Glomerular visceral epithelial cell (primary cell): Measurements from ENCODE around the gene FCER1G.

Source experiments
- DNase-seq: peaks from one replicate; pipeline ENCODE4 v3.0.0-alpha.2; 2016; ENCODE audit errors: extremely low spot score

Gene FCER1G

DNA sequence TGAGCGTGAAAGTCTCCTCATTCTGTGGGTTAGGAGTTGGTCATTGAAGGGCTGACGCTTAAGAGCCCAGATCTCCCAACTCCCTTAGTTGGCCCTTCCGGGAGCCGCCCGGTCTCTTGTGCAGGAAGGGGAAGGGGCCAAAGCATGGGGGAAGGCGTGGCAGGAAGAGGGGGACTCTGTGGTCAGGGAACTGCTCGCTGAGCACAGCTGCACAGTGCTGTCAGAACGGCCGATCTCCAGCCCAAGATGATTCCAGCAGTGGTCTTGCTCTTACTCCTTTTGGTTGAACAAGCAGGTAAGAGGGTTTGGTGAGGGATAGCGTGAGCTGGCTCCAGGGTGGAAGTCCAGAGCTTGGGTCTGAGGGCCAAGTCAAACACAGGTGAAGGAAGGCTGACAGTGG, at the start of gene FCER1G:
Gene FCER1G, plus strand, starts transcription at position 220 of the 400 bp plus-strand sequence. Its CDS starts 27 bp downstream, at position 247.
- no peak for DNase-seq

DNA sequence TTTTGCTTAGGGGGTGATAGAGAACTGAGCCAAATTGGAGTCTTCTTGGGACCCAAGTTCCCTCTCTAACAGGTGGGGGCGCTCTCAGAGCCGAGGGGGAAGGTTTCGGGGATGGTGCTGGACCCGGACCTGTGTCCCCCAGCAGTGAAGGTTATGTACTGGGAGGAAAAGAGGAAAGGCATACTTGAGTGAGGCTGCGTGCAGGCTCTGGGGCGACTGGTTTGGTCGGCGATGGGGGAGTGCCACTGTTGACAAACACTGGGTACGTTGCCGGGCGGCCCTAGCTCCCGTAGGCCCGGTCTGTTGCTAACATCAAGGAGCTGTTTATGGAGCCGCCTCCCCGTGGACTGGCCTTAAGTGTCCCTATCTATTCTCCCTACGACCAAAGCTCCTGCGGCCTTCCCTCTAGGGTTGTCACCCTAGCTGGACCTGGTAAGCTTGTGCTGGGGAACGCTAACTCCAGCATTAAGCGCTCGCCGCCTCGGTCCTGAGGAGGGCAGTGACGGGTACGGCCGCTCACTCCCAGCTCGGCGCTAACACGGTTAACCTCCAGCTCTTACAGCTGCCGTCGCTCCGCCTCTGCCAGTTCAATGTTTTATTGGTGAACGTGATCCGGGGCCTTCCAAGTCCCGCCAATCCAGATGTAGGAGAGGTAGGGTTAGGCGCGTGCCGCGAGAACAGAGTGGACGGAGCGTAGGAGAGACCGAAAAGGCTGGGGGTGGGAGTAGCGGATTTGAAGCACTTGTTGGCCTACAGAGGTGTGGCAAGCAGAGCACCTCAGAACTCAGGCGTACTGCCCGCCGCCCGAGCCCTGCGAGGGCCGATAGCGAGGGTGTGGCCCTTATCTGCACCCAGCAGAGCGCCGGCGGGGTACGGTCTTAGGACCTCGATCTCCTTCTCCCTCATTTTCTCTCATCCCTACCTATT, 49.1 kb upstream of the FCER1G start, which contains the start of gene PPOX:
Gene PPOX, plus strand, starts transcription at position 685 of the 927 bp plus-strand sequence. CDS start 422 bp downstream, outside the sequence.
- peak; percentile 98 for DNase-seq

DNA sequence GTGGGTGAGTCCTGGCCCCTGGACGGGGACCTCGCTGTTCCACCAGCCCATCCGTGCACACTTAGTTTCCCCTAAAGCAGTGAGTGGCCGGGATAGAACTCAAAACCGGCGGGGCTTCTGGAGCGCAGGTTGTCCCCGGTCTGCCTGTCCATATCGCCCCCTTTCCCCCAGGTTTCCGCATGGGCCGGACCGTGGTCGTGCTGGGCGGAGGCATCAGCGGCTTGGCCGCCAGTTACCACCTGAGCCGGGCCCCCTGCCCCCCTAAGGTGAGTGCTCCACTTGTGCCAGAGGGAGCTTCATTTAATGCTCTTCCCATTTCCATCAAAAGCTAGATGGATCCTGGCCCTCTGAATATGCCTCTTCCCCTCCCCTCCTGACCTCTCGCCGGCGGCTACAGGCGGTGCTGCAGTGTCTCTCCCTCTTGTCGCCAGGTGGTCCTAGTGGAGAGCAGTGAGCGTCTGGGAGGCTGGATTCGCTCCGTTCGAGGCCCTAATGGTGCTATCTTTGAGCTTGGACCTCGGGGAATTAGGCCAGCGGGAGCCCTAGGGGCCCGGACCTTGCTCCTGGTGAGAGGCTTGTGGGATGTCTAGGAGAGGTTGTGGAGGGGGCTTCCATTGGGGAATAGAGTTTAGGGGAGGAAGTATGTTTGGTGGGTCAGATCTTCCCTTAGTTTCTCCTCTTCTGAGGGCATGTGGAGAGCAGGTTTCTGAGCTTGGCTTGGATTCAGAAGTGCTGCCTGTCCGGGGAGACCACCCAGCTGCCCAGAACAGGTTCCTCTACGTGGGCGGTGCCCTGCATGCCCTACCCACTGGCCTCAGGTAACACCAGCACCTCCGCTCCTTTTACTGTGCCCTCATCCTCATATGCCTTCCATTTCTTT, 48.2 kb upstream of the FCER1G start:
- DNase-seq = peak; percentile 32

DNA sequence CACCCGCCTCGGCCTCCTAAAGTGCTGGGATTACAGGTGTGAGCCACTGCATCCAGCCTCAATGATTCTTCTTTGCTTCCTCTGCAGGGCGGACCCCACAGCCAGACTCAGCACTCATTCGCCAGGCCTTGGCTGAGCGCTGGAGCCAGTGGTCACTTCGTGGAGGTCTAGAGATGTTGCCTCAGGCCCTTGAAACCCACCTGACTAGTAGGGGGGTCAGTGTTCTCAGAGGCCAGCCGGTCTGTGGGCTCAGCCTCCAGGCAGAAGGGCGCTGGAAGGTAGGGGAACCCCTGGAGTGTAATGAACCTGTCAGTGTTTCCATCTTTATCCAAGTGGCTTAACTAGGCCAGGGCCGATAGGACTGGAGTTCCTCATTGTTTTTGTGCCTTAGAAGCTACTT, 46.2 kb upstream of the FCER1G start:
- no peak for DNase-seq

DNA sequence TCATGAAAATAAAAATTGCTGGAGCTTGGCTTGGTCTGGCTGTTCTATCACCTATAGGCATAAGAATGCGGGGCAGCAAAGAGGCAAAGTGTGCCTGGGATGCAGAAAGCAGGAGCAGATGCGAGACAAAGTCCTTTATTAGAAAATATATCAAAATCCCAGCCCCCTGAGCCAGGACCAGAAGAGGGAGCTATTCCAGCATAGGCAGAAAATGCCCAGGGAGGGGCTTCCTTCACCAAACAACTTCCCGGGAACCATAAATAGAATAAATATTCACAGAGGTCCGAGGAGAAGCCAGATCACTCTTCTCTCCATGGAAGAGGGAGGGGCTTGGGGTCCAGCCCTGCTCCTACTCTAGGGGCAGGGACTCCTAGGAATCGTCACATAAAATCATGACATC, 43.9 kb upstream of the FCER1G start:
- DNase-seq = no peak

DNA sequence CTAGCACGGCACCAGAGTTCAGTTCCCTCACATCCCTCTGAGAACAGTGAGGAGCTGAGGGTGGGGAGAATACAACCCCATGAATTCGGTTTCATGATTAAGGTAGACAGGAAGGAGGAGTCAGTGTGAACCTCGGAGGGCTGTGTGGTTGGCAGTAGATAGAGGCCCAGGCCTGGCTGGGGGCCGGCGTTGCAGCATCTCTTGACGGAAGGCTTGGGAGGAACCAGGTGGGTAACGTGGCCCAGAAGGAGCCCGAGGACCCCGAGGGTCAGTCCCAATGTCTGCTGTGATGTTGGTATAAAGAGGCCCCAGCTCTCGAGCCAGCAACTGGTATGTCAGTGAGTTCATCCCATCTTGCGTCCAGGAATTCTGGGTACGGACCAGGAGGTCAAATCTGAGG, 43.4 kb upstream of the FCER1G start:
- no peak for DNase-seq

DNA sequence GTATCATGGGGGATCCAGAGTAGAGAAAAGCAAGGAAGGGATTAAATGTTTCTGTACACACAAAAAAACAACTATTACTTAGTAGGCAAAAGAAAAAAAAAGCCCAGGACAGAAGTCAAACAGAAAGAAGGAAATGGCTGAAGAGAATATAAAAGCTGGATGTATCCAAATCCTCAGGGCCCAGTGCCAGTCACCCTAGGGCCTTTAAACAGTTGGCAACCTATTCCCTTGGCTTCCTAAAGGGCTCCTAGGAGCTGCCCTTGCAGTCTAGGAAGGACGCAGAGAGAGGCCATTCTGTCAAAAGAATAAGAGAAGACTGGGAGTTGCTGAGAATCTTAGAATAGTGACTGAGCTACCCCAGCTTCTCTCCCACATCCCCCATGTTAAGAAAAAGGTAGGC, 42.7 kb upstream of the FCER1G start:
- DNase-seq = no peak

DNA sequence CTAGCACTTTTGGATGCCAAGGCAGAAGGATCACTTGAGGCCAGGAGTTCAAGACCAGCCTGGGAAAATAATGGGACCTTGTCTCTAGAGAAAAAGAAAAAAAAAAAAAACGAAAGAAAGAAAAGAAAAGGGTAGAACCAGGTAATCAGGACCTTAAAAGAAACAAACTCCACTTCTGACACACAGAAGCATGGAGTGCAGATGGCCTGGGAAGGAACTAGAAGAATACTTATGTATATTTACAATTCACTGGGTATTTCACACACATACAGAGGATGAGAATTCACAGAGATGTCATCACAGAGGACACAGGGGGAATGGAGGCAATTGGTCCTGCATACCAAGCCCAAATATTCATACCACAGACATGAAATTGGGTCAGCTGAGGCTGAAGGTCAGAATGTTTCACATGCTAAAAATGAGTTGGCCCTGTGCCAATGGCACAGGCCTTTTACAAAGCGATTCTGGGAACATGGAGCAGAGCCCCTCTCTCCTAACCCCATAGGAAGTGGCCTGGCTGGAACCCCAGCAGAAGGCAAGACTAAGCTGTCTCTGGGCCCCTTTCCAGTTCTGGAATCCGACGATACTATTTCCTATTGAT, 42.2 kb upstream of the FCER1G start:
- no peak for DNase-seq

DNA sequence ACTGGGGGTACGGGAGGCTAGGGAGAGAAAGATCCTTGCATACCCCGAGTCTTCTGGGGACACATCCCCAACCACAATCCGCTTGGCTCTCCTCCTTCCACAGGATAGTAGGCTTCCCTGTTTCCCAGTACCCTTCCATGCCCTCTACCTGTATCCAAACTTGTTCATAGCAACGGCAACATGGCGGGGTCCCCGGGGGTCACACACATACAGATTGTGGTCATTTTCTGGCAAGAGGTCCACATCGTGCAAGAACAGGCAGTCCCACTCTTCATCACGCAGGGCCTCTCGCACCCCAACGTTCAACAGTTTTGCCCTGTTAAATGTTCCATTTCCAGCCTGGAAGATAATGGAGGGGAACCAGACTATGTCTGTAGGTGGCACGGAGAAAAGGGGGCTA, 41.4 kb upstream of the FCER1G start:
- DNase-seq = no peak

DNA sequence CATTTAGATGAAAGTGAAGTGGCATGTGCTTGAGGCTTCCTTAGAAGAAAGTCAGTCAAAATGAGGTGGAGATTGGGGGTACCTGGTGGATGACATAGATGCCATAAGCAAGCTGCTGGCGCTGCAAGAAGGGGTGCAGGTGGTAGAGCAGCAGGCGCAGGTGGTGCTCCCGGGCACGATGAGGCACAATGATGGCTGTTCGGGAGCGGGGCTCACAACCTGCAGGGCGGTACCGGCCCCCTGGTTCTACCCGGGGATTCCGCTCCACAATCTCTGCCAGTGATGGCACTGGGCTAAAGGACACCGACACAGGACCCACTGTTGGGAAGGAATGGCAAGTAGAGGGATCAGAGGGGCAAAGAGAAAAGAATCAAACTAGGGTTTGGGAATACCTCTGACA, 40.2 kb upstream of the FCER1G start:
- no peak for DNase-seq

DNA sequence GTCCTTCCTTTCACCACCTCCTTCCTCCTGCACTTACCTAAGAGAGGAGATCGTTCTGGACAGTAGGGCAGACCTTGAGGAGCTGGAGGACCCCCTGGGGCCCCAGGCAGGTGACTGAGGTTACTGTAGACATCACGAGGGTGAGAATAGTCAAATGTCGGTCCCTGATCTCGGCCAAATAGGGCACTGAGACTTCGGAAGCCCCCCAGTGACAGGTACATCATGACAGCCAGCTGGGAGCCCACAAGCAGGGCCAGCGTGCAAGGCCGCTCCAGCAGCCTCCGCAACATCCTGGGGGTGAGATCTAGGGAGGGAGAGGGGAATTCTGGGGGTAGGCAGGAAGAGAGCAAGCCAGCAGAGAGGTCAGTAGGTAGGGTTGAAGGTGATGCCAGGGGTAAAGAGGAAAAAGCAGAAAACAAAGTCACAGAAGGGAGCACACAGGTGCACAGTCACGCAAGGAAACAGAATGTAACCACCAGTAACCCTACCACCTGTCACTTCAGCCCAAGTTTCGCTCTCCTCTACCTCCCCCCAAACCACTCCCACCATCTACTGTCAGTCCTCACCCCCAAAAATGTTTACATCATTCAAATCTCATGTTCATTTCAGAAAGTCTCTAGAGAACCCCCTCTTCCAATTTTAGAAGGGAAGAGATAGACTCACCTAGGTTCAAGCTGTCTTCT, 39.2 kb upstream of the FCER1G start:
- DNase-seq = no peak

DNA sequence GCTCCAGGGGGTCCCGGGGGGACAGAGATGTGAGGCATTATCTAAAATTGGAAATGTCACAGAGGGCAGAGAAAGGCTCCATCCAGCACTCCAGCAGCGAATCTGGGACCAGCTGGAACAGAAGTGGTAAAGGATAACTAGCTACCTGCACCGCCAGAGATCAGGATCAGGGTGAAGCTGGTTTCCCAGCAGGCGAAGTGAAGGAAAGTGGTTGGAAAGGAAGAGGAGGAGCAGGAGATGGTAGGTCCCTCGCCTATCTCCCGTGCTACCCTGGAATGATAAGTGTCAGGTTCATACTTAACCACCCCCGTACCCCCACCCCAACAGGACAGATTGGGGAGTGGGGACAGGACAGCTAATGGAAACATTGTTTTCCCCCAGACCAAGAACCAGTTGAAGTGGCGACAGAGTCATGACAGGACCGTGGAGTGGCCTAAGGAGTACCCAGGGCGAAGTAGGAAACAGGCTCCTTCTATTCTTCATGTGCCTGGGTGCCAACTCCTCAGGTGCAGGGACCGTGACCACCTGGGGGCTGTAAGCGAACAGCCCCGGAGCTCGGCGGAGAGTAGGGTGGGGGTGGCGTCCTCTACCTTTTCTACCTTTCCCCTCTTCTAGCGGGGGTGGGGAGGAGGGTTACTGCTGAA, 38.5 kb upstream of the FCER1G start:
- no peak for DNase-seq

DNA sequence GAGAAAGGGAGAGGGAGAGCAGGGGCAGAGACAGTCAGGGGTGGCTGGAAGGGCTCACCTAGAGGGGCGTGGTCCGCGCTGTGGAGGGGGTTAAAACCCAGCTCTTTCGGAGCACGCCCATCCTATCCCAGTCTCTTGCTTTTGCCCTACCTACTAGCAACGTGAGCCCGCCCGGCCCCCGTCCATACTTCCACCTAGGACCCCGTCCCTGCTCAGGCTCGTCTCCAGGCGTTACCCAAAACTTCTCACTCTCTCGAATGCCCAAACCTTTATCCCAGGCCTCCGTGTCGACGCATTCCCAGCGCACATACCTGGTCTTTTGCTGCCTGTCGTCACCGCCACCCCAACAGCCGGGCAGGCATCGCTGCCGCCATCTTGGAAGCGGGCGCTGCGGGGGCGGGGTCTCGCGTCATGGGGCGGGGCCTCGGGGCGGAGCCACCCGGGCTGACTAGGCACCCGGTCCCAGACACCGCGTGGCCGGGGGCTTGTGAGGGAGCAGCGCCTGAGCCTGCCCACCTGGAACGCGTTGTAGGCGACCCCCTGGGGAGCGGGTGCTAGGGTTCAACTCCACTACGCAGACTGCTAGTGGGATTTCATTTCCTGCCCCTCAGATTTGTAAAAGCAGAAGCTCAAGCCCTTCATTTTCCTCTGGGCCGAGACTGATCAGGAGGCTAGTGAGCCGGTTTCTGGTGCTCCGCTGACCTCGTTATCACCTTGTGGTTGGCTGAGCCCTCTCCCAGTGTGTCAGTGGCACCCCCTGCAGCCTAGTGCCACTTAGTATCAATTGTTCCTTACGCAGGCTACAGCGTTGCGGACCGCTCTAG, 37.8 kb upstream of the FCER1G start, which contains the start of gene B4GALT3:
Gene B4GALT3, minus strand, starts transcription at position 396 of the 824 bp plus-strand sequence. CDS start 1,447 bp downstream, outside the sequence.
- peak; percentile 80 for DNase-seq

DNA sequence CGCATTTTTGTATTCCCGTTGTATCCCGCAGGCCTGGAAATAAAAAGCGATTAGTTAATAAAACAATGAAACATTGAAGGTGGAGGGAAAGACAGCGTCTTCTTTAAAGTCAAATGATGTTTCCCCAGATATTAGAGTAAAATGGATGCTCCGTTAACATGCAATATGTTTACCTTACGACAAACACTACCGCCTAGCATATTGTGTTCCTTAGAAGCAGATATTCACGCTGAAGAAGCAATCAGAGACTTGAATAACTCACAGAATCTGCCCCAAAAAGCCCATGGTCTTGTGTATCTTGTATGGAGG, 37.2 kb upstream of the FCER1G start:
- no peak for DNase-seq

DNA sequence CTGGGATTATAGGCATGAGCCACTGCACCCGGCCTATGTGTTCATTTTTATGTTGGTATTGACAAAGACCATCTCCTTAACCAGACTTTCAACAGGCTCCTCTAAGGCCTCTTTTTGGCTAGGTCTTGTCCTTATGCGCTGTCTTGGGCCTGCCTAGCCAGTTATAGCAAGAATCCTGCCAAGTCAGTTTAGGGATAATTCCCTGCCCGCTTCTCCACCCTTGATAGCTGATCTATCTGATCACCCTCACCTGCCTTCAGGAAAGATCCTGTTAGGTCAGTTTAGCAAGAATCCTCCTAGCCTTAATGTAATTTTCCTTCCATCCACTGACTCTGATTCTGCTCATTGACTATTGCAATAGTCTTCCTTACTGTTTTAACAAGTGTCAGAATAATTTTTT, 35.4 kb upstream of the FCER1G start:
- DNase-seq = no peak

DNA sequence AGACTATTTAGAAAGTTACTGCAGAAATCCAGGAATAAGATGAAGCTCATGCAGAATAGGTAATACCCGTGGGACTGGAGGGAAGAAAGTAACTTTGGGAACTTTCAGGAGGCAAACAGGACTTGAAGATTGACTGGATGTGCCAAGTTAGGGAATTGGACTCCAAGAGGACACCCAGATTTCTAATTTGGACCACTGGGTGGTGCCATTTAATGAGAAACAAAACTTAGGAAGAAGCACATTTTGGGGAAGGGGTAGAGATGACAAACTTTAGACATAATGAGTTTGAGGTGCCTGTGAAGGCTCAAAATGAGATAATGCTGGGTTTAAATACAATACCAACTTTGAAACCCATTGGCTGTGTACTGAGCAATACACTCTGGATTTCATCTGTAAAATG, 34.5 kb upstream of the FCER1G start:
- no peak for DNase-seq

DNA sequence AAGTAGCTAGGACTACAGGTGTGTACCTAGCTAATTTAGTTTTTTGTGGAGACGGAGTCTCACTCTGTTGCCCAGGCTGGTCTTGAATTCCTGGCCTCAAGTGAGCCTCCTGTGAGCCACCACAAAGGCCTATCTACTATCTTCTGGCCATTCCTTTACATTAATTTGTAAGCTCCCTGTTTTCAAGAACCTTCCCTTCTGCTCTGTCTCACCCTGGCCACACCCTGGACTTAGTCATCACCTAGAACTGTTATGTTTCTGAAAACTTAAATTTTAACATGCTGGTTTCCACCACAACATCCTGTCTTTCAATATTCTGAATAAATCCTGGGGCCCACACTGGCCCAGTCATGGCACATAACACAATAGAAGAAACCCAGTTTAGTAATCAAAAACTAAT, 32.9 kb upstream of the FCER1G start:
- DNase-seq = peak; percentile 60

DNA sequence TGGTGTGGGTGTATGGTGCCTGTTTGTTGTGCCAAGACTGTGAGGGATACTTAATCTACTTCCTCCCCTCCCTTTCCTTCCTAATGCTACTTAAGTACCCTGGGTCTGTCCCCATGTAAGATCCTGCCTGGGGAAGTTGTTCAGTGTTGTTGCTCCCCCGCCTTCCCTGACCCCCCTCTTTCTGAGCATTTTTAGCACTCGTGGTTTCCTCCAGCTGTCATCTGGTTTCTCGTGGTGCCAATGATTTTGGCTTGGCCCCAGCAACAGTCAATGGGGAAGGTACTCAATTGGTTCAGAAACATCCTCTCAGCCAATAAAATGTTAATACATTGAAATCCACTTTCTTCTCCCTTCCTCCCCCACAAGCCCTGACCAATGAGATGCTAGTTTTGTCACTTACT, 29.8 kb upstream of the FCER1G start:
- peak; percentile 43 for DNase-seq

DNA sequence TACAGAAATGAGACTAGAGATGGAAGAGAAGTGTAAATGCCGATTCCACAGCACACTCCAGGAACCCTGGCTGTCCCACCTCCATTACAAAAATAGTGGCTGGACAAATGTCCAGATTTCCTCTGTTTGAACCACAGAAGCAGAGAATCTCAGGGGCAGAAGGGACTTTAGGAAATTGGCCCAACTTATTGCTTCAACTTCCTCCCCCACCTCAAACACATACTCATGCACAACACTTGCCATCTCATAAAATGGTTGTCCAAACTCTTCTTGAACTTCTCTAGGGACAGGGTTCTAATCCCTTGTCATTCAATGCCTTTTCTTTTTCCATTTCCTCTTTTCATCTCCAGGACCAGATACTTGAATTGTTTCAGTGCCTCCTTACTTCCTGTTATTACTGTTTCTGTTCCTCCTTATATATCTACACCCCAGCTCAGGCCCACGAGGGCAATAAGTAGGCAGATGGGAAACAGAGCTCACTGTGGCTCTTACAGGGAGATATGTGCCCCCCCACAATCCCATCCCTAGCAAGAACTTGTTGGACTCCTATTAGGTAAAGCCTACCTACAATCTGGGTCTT, 29.3 kb upstream of the FCER1G start:
- no peak for DNase-seq

DNA sequence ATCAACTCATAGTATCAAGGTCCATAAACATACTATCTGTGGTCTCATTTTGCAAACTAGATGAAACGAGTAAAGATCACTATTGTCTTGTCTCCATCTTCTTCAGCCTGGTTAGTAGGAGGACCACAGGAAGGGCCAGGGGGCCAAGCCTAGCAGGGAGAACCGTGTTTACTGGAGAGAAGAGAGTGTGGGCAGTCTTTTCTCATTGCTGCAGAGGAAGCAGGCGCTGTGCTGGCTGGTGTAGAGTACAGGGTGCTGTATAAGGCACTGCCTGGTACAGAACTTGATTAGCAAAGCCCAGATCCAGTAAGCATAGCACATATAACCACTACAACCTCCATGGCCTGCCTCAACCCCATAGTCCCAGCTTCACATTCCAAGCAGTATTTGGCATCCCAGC, 27.8 kb upstream of the FCER1G start:
- no peak for DNase-seq
